HepG2 (cell line): ENCODE results near the gene PHLDB1. TPM values are rescaled to one million over a fixed set of nuclear protein-coding genes. Genes with fewer than 3 reads are reported as not detected.

Source experiments
- AKNA ChIP-seq: sonication (generic); formaldehyde crosslinking; IDR thresholded peaks from 2 replicates; pipeline ENCODE4 v1.4.0; 2020; ENCODE audit warnings: missing genetic modification reagents, borderline replicate concordance
- ARHGAP35 ChIP-seq: sonication (generic); formaldehyde crosslinking; IDR thresholded peaks from 2 replicates; pipeline ENCODE4 v1.9.0; 2022; ENCODE audit warnings: mild to moderate bottlenecking, inconsistent platforms, moderate library complexity, missing genetic modification reagents, borderline replicate concordance
- ARNT2 ChIP-seq: sonication (generic); formaldehyde crosslinking; IDR thresholded peaks from 2 replicates; pipeline ENCODE4 v1.8.0; 2022; ENCODE audit warnings: mild to moderate bottlenecking, low read depth, missing genetic modification reagents, moderate library complexity
- DNMT1 ChIP-seq: sonication (generic); formaldehyde crosslinking; IDR thresholded peaks from 2 replicates; pipeline ENCODE4 v1.5.1; 2020; ENCODE audit warnings: mild to moderate bottlenecking, missing genetic modification reagents
- KDM6A ChIP-seq: IDR thresholded peaks from 2 replicates; pipeline ENCODE4 v1.6.1; 2016; ENCODE audit warnings: low read depth
- NFATC3 ChIP-seq: sonication (generic); formaldehyde crosslinking; IDR thresholded peaks from 2 replicates; pipeline ENCODE4 v1.5.1; 2020; ENCODE audit warnings: mild to moderate bottlenecking, missing genetic modification reagents
- NR2C2 ChIP-seq: sonication (generic); formaldehyde crosslinking; IDR thresholded peaks from 2 replicates; pipeline ENCODE4 v1.4.0; 2020; ENCODE audit warnings: missing genetic modification reagents, mild to moderate bottlenecking, moderate library complexity, borderline replicate concordance
- RFXAP ChIP-seq: sonication (generic); formaldehyde crosslinking; IDR thresholded peaks from 2 replicates; pipeline ENCODE4 v1.4.0; 2020; ENCODE audit warnings: missing genetic modification reagents, borderline replicate concordance
- SRSF1 ChIP-seq: fragments of 200-400 bp; formaldehyde crosslinking; optimal IDR thresholded peaks from 2 replicates; pipeline ENCODE3; 2017; ENCODE audit warnings: mild to moderate bottlenecking, low read depth, low read length, moderate library complexity
- ZFP37 ChIP-seq: sonication (generic); formaldehyde crosslinking; IDR thresholded peaks from 2 replicates; pipeline ENCODE4 v1.4.0; 2020; ENCODE audit warnings: missing genetic modification reagents, borderline replicate concordance
- ZNF350 ChIP-seq: sonication (generic); formaldehyde crosslinking; IDR thresholded peaks from 2 replicates; pipeline ENCODE4 v1.4.0; 2020; ENCODE audit warnings: mild to moderate bottlenecking, low read depth, missing genetic modification reagents, borderline replicate concordance
- ZNF709 ChIP-seq: sonication (generic); formaldehyde crosslinking; IDR thresholded peaks from 2 replicates; pipeline ENCODE4 v1.5.0; 2020; ENCODE audit warnings: mild to moderate bottlenecking, missing genetic modification reagents
- polyA plus RNA-seq, 8 experiments: library from polyadenylated mRNA; depleted of rRNA in 3 of 8; stranded (reverse) in 7 of 8; unstranded in 1 of 8; fragments of >200 nt; fragmentation: Illumina TruSeq in 4 of 8; extraction: Trizol in 4 of 8; gene quantifications; 2 replicates each; pipeline versions ENCODE4 v1.2.1 to v1.2.3, GENCODE V29; 2011 to 2016; ENCODE audit warnings: low read depth in 4 of 8, missing spikeins in 1 of 8, mixed read lengths in 1 of 8; ENCODE audit not compliant: insufficient read depth in 1 of 8
- total RNA-seq, 5 experiments: library from RNA; depleted of rRNA; stranded (reverse); fragments of >200 nt; fragmentation: Illumina TruSeq; extraction: Trizol; gene quantifications; 2 replicates each; pipeline ENCODE4 v1.2.3, GENCODE V29; 2016; ENCODE audit warnings: low read depth in 1 of 5
- TF ChIP-seq, protein P1 (sequence below): sonication (generic); formaldehyde crosslinking; IDR thresholded peaks from 2 replicates; pipeline ENCODE4 v1.4.0; 2020; ENCODE audit warnings: mild to moderate bottlenecking, missing genetic modification reagents
- TF ChIP-seq, protein P2 (sequence below): sonication (generic); formaldehyde crosslinking; IDR thresholded peaks from 2 replicates; pipeline ENCODE4 v1.4.0; 2020; ENCODE audit warnings: missing genetic modification reagents, borderline replicate concordance

Gene PHLDB1
- total and polyA plus RNA-seq, 2 of the 13 experiments (the other 11 are each of a cell fraction or from before 2014, with no cell fraction given): 13.8 to 14.2 TPM

DNA sequence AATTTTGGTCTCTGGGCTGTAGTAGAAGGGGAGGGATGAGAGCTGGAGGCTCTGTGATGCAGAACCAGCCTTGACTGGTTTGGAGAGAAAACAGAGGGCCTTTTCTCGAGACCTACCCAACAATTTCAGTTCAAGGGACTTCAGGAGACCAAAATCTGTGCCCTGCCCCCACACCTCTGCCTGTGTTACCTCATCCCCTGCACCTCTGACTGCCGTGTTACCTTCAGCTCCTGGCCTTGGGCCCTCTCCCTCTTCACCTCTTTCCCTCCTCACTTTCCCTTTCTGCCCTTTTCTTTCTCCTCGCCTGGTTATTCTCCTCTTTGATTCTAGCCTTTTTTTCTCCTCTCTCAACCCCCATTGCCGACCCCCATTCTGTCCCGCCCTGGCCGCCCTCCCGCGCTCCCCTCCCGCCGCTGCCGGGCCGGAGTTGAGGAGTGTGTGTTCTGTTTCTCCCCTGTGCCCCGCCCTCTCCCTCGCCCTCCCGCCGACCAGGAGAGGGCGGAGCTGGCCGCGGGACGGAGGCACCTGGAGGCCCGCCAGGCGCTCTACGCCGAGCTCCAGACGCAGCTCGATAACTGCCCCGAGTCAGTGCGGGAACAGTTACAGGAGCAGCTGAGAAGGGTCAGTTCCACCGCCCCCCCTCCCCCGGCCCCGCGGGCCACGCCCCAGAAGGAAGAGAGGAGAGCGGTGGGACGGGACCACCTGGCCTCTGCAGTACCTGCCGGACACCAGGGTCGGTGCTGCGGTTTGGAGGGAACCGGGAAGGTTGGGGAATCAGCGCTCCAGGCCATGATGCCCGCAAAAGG, 27.2 kb downstream of the PHLDB1 start (continued):
- TF ChIP-seq, protein P1, sequence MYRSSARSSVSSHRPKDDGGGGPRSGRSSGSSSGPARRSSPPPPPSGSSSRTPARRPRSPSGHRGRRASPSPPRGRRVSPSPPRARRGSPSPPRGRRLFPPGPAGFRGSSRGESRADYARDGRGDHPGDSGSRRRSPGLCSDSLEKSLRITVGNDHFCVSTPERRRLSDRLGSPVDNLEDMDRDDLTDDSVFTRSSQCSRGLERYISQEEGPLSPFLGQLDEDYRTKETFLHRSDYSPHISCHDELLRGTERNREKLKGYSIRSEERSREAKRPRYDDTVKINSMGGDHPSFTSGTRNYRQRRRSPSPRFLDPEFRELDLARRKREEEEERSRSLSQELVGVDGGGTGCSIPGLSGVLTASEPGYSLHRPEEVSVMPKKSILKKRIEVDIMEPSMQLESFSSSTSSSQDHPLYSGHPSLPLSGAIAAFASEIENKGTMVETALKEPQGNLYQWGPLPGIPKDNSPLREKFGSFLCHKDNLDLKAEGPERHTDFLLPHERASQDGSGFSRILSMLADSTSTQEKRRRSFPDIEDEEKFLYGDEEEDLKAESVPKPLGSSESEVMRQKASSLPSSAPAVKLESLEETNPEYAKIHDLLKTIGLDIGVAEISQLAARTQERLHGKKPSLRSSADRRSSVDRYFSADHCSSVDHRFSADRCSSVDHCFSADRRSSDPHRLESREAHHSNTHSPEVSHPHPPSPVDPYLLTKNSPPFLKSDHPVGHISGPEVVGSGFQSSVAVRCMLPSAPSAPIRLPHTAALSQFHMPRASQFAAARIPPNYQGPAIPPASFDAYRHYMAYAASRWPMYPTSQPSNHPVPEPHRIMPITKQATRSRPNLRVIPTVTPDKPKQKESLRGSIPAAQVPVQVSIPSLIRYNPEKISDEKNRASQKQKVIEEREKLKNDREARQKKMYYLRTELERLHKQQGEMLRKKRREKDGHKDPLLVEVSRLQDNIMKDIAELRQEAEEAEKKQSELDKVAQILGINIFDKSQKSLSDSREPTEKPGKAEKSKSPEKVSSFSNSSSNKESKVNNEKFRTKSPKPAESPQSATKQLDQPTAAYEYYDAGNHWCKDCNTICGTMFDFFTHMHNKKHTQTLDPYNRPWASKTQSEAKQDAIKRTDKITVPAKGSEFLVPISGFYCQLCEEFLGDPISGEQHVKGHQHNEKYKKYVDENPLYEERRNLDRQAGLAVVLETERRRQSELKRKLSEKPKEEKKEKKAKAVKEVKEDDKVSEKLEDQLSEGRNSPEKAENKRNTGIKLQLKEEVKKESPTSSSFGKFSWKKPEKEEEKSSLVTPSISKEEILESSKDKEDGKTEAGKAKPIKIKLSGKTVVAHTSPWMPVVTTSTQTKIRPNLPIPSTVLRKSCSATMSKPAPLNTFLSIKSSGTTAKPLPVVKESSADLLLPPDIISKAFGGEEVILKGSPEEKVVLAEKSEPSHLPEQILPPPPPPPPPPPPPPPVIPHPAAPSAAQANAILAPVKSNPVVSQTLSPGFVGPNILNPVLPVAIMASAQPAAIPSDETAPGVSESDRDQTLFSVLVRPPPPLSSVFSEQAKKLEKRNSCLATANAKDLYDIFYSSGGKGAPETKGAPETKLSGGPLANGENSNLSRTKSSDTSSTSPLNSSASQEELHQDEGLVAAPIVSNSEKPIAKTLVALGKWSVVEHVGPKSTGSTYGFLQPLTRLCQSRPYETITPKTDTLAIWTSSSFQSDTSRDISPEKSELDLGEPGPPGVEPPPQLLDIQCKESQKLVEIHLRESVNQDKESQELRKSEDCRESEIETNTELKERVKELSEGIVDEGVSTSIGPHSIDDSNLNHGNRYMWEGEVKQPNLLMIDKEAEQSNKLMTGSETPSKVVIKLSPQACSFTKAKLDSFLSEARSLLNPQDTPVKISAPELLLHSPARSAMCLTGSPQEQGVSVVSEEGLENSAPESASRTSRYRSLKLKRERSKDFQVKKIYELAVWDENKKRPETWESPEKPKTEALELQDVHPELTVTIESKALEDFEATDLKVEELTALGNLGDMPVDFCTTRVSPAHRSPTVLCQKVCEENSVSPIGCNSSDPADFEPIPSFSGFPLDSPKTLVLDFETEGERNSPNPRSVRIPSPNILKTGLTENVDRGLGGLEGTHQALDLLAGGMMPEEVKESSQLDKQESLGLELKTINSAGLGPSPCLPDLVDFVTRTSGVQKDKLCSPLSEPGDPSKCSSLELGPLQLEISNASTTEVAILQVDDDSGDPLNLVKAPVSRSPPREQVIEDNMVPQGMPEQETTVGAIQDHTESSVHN: no peak
- no peak for TF ChIP-seq ARHGAP35 (CRISPR knock-in tag)
- no peak for TF ChIP-seq ZFP37 (CRISPR knock-in tag)
- no peak for TF ChIP-seq ARNT2 (CRISPR knock-in tag)
- TF ChIP-seq DNMT1: no peak
- no peak for TF ChIP-seq KDM6A (CRISPR knock-in tag)
- no peak for TF ChIP-seq AKNA (CRISPR knock-in tag)
- TF ChIP-seq RFXAP (CRISPR knock-in tag): no peak
- TF ChIP-seq ZNF350: no peak
- TF ChIP-seq SRSF1: no peak
- TF ChIP-seq, protein P2, sequence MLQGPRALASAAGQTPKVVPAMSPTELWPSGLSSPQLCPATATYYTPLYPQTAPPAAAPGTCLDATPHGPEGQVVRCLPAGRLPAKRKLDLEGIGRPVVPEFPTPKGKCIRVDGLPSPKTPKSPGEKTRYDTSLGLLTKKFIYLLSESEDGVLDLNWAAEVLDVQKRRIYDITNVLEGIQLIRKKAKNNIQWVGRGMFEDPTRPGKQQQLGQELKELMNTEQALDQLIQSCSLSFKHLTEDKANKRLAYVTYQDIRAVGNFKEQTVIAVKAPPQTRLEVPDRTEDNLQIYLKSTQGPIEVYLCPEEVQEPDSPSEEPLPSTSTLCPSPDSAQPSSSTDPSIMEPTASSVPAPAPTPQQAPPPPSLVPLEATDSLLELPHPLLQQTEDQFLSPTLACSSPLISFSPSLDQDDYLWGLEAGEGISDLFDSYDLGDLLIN (CRISPR knock-in tag): no peak
- TF ChIP-seq NR2C2 (CRISPR knock-in tag): no peak
- no peak for TF ChIP-seq ZNF709
- no peak for TF ChIP-seq NFATC3 (CRISPR knock-in tag)
